ENCODE measurements around the gene RCSD1. TPM values are rescaled to one million over a fixed set of nuclear protein-coding genes. Genes with fewer than 3 reads are reported as not detected.

RCSD1 gene
- total and polyA plus RNA-seq, 10 of the 15 experiments (the other 5 are each of a cell fraction or from before 2014, with no cell fraction given): 11.4 to 78.3 (median 71.6) TPM

DNA sequence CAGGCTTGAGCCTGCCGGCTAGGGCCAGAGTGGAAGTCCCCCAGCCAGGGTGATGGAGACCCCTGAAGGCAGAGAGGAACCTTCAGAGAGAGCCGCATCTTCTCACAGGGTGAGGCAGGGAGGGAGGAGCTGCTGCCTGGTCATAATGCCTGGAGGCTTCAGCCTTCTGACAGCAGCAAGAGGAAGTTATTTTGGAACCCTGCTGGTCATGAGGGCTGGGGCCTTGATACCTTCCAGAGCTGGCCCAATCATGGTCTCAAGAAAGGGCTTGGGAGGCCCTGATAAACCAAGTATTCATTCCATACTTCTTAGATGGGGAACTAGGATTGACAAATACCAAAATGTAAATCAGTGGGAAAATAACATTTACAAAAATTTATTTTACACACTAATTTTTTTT lies 65.1 kb downstream of the RCSD1 start:
- TF ChIP-seq, protein P1, sequence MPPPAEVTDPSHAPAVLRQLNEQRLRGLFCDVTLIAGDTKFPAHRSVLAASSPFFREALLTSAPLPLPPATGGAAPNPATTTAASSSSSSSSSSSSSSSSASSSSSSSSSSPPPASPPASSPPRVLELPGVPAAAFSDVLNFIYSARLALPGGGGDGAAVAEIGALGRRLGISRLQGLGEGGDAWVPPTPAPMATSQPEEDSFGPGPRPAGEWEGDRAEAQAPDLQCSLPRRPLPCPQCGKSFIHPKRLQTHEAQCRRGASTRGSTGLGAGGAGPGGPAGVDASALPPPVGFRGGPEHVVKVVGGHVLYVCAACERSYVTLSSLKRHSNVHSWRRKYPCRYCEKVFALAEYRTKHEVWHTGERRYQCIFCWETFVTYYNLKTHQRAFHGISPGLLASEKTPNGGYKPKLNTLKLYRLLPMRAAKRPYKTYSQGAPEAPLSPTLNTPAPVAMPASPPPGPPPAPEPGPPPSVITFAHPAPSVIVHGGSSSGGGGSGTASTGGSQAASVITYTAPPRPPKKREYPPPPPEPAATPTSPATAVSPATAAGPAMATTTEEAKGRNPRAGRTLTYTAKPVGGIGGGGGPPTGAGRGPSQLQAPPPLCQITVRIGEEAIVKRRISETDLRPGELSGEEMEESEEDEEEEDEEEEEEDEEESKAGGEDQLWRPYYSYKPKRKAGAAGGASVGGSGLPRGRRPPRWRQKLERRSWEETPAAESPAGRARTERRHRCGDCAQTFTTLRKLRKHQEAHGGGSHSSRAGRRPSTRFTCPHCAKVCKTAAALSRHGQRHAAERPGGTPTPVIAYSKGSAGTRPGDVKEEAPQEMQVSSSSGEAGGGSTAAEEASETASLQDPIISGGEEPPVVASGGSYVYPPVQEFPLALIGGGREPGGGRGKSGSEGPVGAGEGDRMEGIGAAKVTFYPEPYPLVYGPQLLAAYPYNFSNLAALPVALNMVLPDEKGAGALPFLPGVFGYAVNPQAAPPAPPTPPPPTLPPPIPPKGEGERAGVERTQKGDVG (CRISPR knock-in tag; IDR thresholded peaks at IDR 0.05): no peak
- TF ChIP-seq KDM1A (IDR thresholded peaks at IDR 0.05; ENCODE audit: borderline replicate concordance) (no peak), SMC3 (IDR thresholded peaks at IDR 0.05; ENCODE audit: borderline replicate concordance, low read length) (no peak), SREBF1 (IDR thresholded peaks at IDR 0.05; ENCODE audit: low read length) (no peak), CEBPB (IDR thresholded peaks at IDR 0.05; ENCODE audit: borderline replicate concordance in 1 of 2, low read depth in 2 of 2, low read length in 2 of 2) (no peak), CHD4 (IDR thresholded peaks at IDR 0.05) (no peak), CHD2 (IDR thresholded peaks at IDR 0.05; ENCODE audit: borderline replicate concordance, low read depth, low read length) (no peak), IKZF1 (conservative IDR thresholded peaks at IDR 0.05) (no peak), PML (IDR thresholded peaks at IDR 0.05; ENCODE audit: low read length) (no peak), CREM (IDR thresholded peaks at IDR 0.05; ENCODE audit: low read depth) (no peak), IKZF2 (IDR thresholded peaks at IDR 0.05) (no peak), RAD51 (IDR thresholded peaks at IDR 0.05) (no peak), MYB (IDR thresholded peaks at IDR 0.05; ENCODE audit: borderline replicate concordance, low read depth, low read length) (no peak)
- Histone ChIP-seq H3K36me3 (ENCODE audit: control insufficient read depth in 2 of 2, insufficient read depth in 2 of 2, low read length in 1 of 2) (peaks cover 20 to 68% of the 10 kb centered on the region in 2 experiments), H3K9me3 (replicated peaks; ENCODE audit: control insufficient read depth, insufficient read depth, low read length) (no peaks in the 10 kb centered on the region), H3K27ac (ENCODE audit: control insufficient read depth, insufficient read depth) (no peak overlapping the region), H2AFZ (ENCODE audit: control insufficient read depth, low read depth, low read length) (no peak overlapping the region), H3K79me2 (ENCODE audit: control insufficient read depth, insufficient read depth, low read length) (no peaks in the 10 kb centered on the region), H3K4me3 (no peak overlapping the region), H4K20me1 (ENCODE audit: control insufficient read depth, insufficient read depth) (no peaks in the 10 kb centered on the region), H3K27me3 (replicated peaks in 1 of 2; ENCODE audit: control insufficient read depth in 2 of 2, insufficient read depth in 2 of 2, low read length in 1 of 2) (no peaks in the 10 kb centered on the region), H3K4me1 (ENCODE audit: control insufficient read depth, insufficient read depth, low read length) (no peaks in the 10 kb centered on the region), H3K4me2 (ENCODE audit: control insufficient read depth, insufficient read depth) (no peak overlapping the region), H3K9ac (ENCODE audit: control insufficient read depth, insufficient read depth, low read length) (no peak overlapping the region)
- no peak for FAIRE-seq
- ChIA-PET RAD21 (ENCODE audit: unreplicated experiment) (no interaction called here), CTCF (interaction anchor here (0.9 to 3.1 kb wide), 3 partner anchors 9 to 162 kb away, joined by 3 to 15 read pairs (median 6); no protein-coding TSS in a partner anchor), SMC1A (ENCODE audit: uncharacterized antibody, unreplicated experiment) (interaction anchor here (0.8 to 1.1 kb wide), 3 partner anchors 22 to 95 kb away, joined by 3 to 4 read pairs (median 3); no protein-coding TSS in a partner anchor), POLR2A (no interaction called here)
- no TSS peak for BruUV-seq (replicated peaks)
- ATAC-seq: no peak
- intact Hi-C loops (cut with micrococcal nuclease; ENCODE audit: unreplicated experiment) (no loop called here), in situ Hi-C loops (cut with MboI) (no loop called here)
- DNase-seq (ENCODE audit: low read depth, low spot score): no peak
- 90% methylated on average over 2 of the region's 2 CpGs for WGBS (ENCODE audit: insufficient coverage, insufficient replicate concordance, low lambda C conversion rate, missing lambda C conversion rate)

Data from GM12878 (cell line).